Fibroblast of skin of left quadriceps (primary cell): Measurements from ENCODE around the gene RASGRF1.
"Not testable (repeated sequence)": the region's sequence is repeated elsewhere in the genome, so short reads cannot be mapped to it uniquely, and the experiment has no call there.

Source experiments
- DNase-seq, 2 experiments: peaks; one replicate each; pipeline ENCODE4 v3.0.0-alpha.2; 2013; ENCODE audit warnings: low read depth in 2 of 2

RASGRF1 gene, protein sequence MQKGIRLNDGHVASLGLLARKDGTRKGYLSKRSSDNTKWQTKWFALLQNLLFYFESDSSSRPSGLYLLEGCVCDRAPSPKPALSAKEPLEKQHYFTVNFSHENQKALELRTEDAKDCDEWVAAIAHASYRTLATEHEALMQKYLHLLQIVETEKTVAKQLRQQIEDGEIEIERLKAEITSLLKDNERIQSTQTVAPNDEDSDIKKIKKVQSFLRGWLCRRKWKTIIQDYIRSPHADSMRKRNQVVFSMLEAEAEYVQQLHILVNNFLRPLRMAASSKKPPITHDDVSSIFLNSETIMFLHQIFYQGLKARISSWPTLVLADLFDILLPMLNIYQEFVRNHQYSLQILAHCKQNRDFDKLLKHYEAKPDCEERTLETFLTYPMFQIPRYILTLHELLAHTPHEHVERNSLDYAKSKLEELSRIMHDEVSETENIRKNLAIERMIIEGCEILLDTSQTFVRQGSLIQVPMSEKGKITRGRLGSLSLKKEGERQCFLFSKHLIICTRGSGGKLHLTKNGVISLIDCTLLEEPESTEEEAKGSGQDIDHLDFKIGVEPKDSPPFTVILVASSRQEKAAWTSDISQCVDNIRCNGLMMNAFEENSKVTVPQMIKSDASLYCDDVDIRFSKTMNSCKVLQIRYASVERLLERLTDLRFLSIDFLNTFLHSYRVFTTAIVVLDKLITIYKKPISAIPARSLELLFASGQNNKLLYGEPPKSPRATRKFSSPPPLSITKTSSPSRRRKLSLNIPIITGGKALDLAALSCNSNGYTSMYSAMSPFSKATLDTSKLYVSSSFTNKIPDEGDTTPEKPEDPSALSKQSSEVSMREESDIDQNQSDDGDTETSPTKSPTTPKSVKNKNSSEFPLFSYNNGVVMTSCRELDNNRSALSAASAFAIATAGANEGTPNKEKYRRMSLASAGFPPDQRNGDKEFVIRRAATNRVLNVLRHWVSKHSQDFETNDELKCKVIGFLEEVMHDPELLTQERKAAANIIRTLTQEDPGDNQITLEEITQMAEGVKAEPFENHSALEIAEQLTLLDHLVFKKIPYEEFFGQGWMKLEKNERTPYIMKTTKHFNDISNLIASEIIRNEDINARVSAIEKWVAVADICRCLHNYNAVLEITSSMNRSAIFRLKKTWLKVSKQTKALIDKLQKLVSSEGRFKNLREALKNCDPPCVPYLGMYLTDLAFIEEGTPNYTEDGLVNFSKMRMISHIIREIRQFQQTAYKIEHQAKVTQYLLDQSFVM (N-terminal part only)

GRCh38 chr15:79090487-79091203 lies at the start of gene RASGRF1:
TSS of gene RASGRF1 (minus strand) at chr15:79090780. CDS start at chr15:79090498, 282 bp downstream.
- no peak for DNase-seq

DNA sequence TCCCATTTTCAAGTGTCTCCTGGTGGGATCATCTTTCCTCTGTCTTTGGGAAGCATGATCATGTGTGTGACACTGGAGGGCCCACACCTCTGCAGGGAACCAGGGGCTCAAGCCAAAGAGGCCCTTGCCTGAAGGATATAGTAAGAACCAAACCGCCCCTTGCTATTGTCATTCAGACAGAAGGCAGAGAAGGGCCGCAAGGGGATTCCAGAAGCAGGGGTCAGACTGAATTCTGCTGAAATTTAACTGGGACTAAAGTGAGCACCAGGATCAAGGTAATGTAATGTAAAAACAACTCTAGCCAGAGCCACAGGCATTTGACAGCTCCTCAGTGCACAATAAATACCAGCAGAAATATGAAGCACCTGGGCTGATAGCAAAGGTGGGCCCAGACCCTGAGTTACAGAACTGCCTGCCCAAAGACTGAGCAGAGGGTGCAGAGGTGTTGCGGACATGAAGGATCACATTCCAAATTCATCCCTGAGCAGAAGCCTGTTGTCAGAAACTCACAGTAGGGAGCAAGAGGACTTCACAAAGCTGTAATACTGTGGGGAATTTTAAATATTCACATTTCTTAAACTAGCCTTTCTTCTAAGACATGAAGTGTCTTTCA lies 46.0 kb upstream of the RASGRF1 start:
- DNase-seq, result no peak

GRCh38 chr15:79133309-79133708 lies 42.7 kb upstream of the RASGRF1 start:
- DNase-seq, result no peak

- no peak for DNase-seq
Measured at GRCh38 chr15:79132770-79133169, 42.2 kb upstream of the RASGRF1 start.

GRCh38 chr15:79132361-79132760 lies 41.8 kb upstream of the RASGRF1 start:
- DNase-seq, result no peak

DNA sequence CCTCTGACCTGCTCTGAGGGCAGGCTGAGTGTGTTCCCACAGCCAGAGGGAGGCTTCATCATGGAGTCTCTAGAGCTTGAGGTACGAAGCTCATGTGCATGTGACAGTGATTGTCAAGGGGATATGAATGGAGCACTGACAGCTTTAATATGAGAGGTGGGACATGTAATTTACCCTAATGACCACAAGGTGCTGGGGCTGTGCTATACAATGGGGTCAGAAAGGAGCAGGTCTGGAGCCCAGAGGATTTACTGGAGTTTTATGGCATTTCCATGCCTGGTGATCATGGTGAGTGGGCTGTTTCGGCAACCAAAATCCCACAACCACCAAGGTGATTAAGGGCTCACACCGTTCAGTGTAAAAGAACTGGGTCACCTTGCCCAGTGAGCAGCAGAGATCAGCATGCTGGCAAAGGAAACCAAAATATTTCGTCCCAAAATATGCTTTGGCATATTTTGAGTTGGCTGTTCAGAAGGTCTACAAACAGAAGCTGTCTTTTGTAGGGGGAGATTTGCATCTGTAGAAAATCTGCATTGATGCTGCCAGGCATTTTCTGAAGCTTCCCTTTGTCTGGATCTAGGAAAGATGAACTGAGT lies 40.1 kb upstream of the RASGRF1 start:
- no peak for DNase-seq

DNA sequence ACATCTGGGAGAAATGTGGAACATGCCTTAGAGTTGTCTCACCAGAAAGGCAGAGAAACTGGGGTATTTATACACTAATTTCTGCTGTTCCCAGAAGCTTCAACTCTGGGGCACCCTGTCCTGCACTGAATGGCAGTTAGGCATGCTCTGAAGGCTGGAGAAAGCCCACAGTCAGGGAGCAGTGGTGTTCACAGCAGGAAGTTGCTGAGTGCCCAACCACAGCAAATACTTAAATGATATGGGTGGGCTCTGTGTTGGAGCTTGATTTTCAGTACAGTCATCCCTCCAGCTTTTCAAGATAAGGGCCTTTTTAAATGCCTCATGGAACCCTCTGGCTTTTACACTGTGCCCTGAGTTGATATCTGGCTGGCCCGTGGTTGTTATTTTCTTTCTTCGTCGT lies 38.7 kb upstream of the RASGRF1 start:
- no peak for DNase-seq

- DNase-seq, result no peak
Measured at GRCh38 chr15:79128556-79128955, 38.0 kb upstream of the RASGRF1 start.

GRCh38 chr15:79124388-79124787 lies 33.8 kb upstream of the RASGRF1 start:
- no peak for DNase-seq

DNA sequence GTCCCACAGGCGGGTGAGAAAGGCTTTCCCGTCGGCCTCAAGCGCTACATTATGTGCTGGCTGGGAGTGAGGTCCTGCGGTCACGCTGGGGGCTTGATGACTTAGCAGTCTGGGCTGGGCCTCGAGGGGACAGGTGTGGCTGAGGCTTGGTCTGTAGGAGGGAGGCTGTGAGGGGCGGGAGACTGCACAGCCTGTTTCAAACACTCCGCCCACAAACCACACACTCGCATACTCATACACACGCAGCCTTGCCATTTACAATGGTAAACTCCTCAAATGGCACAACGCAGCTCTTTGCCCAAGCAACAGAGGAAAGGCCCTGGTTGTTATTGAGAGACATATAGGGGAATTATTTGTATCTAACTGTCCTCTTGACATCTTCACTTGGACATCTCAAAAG lies 32.4 kb upstream of the RASGRF1 start:
- DNase-seq, result no peak

DNA sequence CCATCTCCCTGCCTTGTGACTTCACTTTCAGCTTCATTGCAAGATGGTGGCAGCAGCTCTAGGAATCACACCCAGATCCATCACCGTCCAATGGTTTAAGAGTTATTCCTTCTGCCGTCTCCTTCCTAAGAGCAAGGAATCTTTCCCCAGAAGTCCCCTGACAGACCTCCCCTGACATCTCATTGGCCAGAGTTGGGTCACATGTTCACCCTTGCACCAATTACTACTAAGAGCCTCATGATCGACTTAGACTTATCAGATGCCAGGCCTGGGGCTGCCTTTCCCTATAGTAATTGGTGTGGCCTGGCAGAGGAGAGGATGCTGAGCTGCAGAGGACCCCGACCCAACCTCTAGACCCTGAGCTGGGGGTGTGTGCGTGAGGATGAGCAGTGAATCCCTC lies 31.8 kb upstream of the RASGRF1 start:
- no peak for DNase-seq

DNA sequence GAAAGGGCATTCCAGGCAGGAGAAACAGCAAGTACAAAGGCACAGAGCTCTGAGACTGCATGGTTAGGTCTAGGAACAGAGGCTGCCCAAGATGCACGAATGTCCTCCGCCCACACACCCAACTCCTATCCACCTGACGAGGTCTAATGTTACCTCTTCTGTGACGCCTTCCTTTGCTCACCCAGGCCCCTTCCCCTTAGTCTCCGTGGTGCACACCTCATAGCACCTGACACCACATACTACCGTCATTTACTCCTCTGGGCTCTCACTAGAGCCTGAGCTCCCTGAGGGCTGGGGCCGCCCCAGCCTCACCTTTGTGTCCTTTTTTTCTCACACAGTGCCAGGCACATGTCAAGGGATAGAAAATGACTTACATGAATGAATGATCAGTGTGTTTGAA lies 31.0 kb upstream of the RASGRF1 start:
- no peak for DNase-seq

DNA sequence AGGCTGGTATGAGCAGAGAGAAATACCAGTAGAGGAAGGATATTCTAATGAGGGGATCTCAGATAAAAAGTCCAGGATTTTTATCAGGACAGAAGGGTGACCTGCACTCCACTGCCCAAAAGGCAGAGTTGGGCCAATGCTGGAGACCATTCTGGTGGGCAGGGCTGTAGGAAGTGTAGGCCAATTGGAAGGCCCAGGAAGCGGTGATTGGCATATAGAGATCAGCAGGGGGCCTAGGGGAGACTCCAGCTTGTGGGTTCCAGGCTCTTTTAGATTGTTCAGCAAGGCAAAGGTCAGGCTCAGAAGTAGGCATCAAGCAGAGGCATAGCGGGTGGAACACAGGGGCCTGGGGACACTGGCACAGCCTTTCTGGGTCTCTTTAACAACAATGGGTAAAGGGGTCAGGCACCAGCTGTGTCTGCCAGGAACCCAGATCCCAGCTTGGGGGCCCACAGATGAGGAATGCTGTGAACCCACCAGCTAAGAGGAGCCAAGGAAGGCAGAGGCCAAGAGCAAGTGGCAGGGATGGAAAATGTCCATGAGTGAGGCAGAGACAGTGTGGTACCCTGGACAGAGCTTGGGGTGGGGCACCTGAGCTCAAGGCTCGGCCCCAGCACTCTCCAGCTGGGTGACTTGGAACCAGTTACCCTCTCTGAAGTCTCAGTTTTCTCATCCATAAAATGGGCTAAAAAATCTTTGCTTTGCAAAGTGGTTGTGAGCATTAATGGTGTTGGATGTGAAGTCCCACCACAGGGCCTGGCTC lies 27.0 kb upstream of the RASGRF1 start:
- no peak for DNase-seq

- DNase-seq, result no peak
Measured at GRCh38 chr15:79116771-79117170, 26.2 kb upstream of the RASGRF1 start.

DNA sequence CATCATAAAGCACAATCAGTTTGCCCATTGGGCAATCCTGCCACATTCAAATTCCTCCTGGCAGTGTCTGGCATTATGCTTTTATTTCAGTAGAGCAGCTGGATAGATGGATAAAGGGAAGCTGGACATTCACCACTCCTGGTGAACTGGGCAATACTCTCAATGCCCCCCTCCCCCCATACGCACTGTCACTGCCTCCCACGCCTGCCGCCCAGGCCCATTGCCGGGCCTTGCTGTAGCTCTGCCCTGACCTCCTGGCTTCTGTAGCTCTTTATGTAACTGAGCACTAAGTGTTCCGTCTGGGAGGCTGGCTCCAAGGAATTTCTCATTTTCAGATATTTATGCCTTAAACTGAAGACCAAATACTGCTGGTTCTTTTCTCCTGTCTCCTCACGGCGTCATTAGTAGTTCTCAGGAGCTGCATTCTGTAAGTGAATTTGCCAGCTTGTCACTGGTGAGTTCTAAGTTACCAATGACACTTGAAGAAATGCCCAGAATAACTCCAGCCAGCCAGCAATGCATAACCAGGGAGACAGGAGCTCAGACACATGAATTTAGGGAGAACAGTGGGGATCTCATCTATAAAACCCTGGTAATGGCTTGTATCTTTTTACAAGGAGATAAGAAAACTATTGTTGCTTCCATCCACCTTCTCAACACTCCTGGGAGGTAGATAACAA lies 25.5 kb upstream of the RASGRF1 start:
- DNase-seq, result no peak

- DNase-seq, result no peak
Measured at GRCh38 chr15:79113831-79114230, 23.3 kb upstream of the RASGRF1 start.

DNA sequence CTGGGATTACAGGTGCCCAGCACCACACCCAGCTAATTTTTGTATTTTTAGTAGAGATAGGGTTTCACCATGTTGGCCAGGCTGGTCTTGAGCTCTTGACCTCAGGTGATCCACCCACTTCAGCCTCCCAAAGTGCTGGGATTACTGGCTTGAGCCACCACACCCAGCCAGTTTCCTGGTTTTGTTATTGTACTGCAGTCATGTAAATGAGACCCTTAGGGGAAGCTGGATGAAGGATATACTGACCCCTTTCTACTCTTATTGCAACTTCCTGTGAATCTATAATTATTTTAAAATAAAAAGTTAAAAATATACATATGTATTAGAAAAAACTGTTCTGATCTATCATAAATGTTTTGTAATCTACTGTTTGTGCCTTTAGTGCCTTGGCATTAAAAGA lies 20.8 kb upstream of the RASGRF1 start:
- not testable (repeated sequence) for DNase-seq

GRCh38 chr15:79105141-79105540 lies 14.6 kb upstream of the RASGRF1 start:
- no peak for DNase-seq

- DNase-seq, result no peak
Measured at GRCh38 chr15:79102595-79102994, 12.0 kb upstream of the RASGRF1 start.
